Placental pericyte (primary cell): Measurements from ENCODE around the gene HACL1. TPM values are rescaled to one million over a fixed set of nuclear protein-coding genes. Genes with fewer than 3 reads are reported as not detected.

ENCODE experiments used
- total RNA-seq: library from RNA; depleted of rRNA; stranded (reverse); fragments of >200 nt; gene quantifications from 2 replicates; pipeline ENCODE4 v1.2.3, GENCODE V29; 2012

Gene HACL1
- 23.0 and 26.0 TPM in 2 replicates for total RNA-seq

GRCh38 chr3:15601399-15602145 is at the start of gene HACL1, which contains the start of gene BTD:
Gene HACL1 (minus strand): TSS chr3:15601569. CDS start chr3:15601463, 106 bp downstream.
Gene BTD (plus strand): TSS chr3:15601745. CDS start chr3:15635440, 33,695 bp downstream.

GRCh38 chr3:15521573-15521965 is 79.8 kb downstream of the HACL1 start, which contains the start of gene COLQ:
Gene COLQ (minus strand): TSS chr3:15521706. CDS start chr3:15521625, 81 bp downstream.

Other genes with a start within 250 kb of the HACL1 start
- gene METTL6, start 174.0 kb downstream of the HACL1 start, total RNA-seq, result 21.3 and 28.2 TPM in 2 replicates
- 29.5 and 33.8 TPM in 2 replicates for gene EAF1, start 174.0 kb downstream of the HACL1 start, total RNA-seq
- gene COLQ, start 79.9 kb downstream of the HACL1 start, total RNA-seq, result 0.29 and 0.66 TPM in 2 replicates
- 23.8 and 30.4 TPM in 2 replicates for gene BTD, start 176 bp upstream of the HACL1 start, total RNA-seq
- gene ANKRD28, start 196.4 kb upstream of the HACL1 start, total RNA-seq, result 85.6 and 202 TPM in 2 replicates